ENCODE data around the gene ARRDC1. TPM values are rescaled to one million over a fixed set of nuclear protein-coding genes. Genes with fewer than 3 reads are reported as not detected.

Gene ARRDC1
- total RNA-seq, 1 experiment from 2014 or later, result 47.1 TPM

GRCh38 chr9:137582286-137582860 is 23.1 kb upstream of the ARRDC1 start:
- Histone ChIP-seq H3K27ac (ENCODE audit: low read length) (no peak overlapping the region), H3K36me3 (ENCODE audit: control insufficient read depth, insufficient read depth, low read length) (no peaks in the 10 kb centered on the region; the same call in 1 of the 2 replicates), H3K4me1 (ENCODE audit: control insufficient read depth, insufficient read depth, low read length) (peaks cover under 1% of the 10 kb centered on the region; the same call in 1 of the 2 replicates), H3K27me3 (ENCODE audit: control insufficient read depth, insufficient read depth, low read length) (no peaks in the 10 kb centered on the region), H3K4me3 (ENCODE audit: low read depth in 2 of 2, low read length in 2 of 2) (no peak overlapping the region), H3K9me3 (ENCODE audit: control insufficient read depth, insufficient read depth, low read depth, low read length) (no peaks in the 10 kb centered on the region)
- ChIA-PET POLR2A (no interaction called here), CTCF (interaction anchor here (1.1 kb wide), 1 partner anchor 25 kb away, joined by 3 read pairs; no protein-coding TSS in a partner anchor)
- intact Hi-C loops (cut with micrococcal nuclease; ENCODE audit: unreplicated experiment), result no loop called here
- BruUV-seq (replicated peaks), result no TSS peak
- TF ChIP-seq CTCF (IDR thresholded peaks at IDR 0.05), result peak; percentile 69; the same call in 1 of the 2 replicates
- no peak for TF ChIP-seq SIN3A (IDR thresholded peaks at IDR 0.05; ENCODE audit: borderline replicate concordance, insufficient read depth, low read depth, low read length)
- TF ChIP-seq REST (IDR thresholded peaks at IDR 0.05; ENCODE audit: insufficient read depth in 1 of 2, low read depth in 2 of 2, low read length in 1 of 2), result no peak
- no peak for ATAC-seq
- no peak for DNase-seq (ENCODE audit: low read depth, low spot score)
- in situ Hi-C loops (cut with HindIII; ENCODE audit: low pct_unique_long_range_greater_than_20kb, low sequenced_read_pairs), result no loop called here

GRCh38 chr9:137583347-137583746 is 22.1 kb upstream of the ARRDC1 start:
- ATAC-seq, result no peak
- no TSS peak for BruUV-seq (replicated peaks)

More at GRCh38 chr9:137583347-137583746, 22.1 kb upstream of the ARRDC1 start:
- Histone ChIP-seq H3K4me3 (ENCODE audit: low read depth in 2 of 2, low read length in 2 of 2) (no peak overlapping the region), H3K36me3 (ENCODE audit: control insufficient read depth, insufficient read depth, low read length) (no peaks in the 10 kb centered on the region), H3K27ac (ENCODE audit: low read length) (no peak overlapping the region), H3K27me3 (ENCODE audit: control insufficient read depth, insufficient read depth, low read length) (no peaks in the 10 kb centered on the region), H3K4me1 (ENCODE audit: control insufficient read depth, insufficient read depth, low read length) (no peaks in the 10 kb centered on the region), H3K9me3 (ENCODE audit: control insufficient read depth, insufficient read depth, low read depth, low read length) (no peaks in the 10 kb centered on the region)
- POLR2A ChIA-PET, result interaction anchor here (0.5 to 0.6 kb wide), 2 partner anchors 35 to 109 kb away, joined by 7 to 11 read pairs; partner anchors contain the start of gene EHMT1
- CTCF ChIA-PET, result no interaction called here
- TF ChIP-seq CTCF (IDR thresholded peaks at IDR 0.05) (no peak), TCF7L2 (IDR thresholded peaks at IDR 0.05; ENCODE audit: low read depth, low read length) (no peak), REST (IDR thresholded peaks at IDR 0.05; ENCODE audit: insufficient read depth in 1 of 2, low read depth in 2 of 2, low read length in 1 of 2) (no peak), SIN3A (IDR thresholded peaks at IDR 0.05; ENCODE audit: borderline replicate concordance, insufficient read depth, low read depth, low read length) (no peak), POLR2AphosphoS5 (IDR thresholded peaks at IDR 0.05; ENCODE audit: low read depth, low read length) (no peak)
- in situ Hi-C loops (cut with HindIII; ENCODE audit: low pct_unique_long_range_greater_than_20kb, low sequenced_read_pairs) (no loop called here), intact Hi-C loops (cut with micrococcal nuclease; ENCODE audit: unreplicated experiment) (no loop called here)
- no peak for DNase-seq (ENCODE audit: low read depth, low spot score)
